22Rv1 (cell line): Measurements from ENCODE around the gene FBXL7.
"Not testable (repeated sequence)": the region's sequence is repeated elsewhere in the genome, so short reads cannot be mapped to it uniquely, and the experiment has no call there.

ENCODE experiments used
- H3K27ac ChIP-seq: fragments of 450-650 bp; 2 replicates; pipeline ENCODE4 v1.5.1; 2017
- CTCF ChIP-seq: fragments of 450-650 bp; IDR thresholded peaks from 2 replicates; pipeline ENCODE4 v1.5.1; 2017; ENCODE audit warnings: mild to moderate bottlenecking
- ZFX ChIP-seq: fragments of 450-650 bp; IDR thresholded peaks from 2 replicates; pipeline ENCODE4 v1.6.1; 2017; ENCODE audit warnings: antibody characterized with exemption, borderline replicate concordance

The FBXL7 gene

GRCh38 chr5:15850939-15851341 lies 351.0 kb downstream of the FBXL7 start:
- no peak overlapping the region for H3K27ac ChIP-seq
- TF ChIP-seq ZFX (no peak), CTCF (no peak)

GRCh38 chr5:15852217-15852616 lies 352.2 kb downstream of the FBXL7 start:
- TF ChIP-seq CTCF: no peak
- TF ChIP-seq ZFX: no peak
- no peak overlapping the region for H3K27ac ChIP-seq

- TF ChIP-seq ZFX: no peak
- no peak for TF ChIP-seq CTCF
- no peak overlapping the region for H3K27ac ChIP-seq
These were observed 353.0 kb downstream of the FBXL7 start for GRCh38 chr5:15852949-15853348.

- no peak for TF ChIP-seq ZFX
- TF ChIP-seq CTCF: no peak
- no peak overlapping the region for H3K27ac ChIP-seq
These were observed 358.3 kb downstream of the FBXL7 start for GRCh38 chr5:15858326-15858725.

- TF ChIP-seq ZFX (no peak), CTCF (no peak)
- H3K27ac ChIP-seq: no peak overlapping the region
These were observed 364.7 kb downstream of the FBXL7 start for GRCh38 chr5:15864536-15865215.

GRCh38 chr5:15872259-15872658 lies 372.3 kb downstream of the FBXL7 start:
- H3K27ac ChIP-seq: not testable (repeated sequence)

- no peak for TF ChIP-seq CTCF
- TF ChIP-seq ZFX: no peak
- H3K27ac ChIP-seq: no peak overlapping the region
These were observed 377.9 kb downstream of the FBXL7 start for GRCh38 chr5:15877914-15878313.

GRCh38 chr5:15880201-15880600 lies 380.2 kb downstream of the FBXL7 start:
- H3K27ac ChIP-seq: no peak overlapping the region

More at GRCh38 chr5:15880201-15880600, 380.2 kb downstream of the FBXL7 start:
- TF ChIP-seq ZFX: no peak
- TF ChIP-seq CTCF: no peak
